Nephron progenitor cell (in vitro differentiated cells): ENCODE results near the gene ADGRV1.

ENCODE experiments used
- DNase-seq: peaks from one replicate; pipeline ENCODE4 v3.0.0; 2021
- H3K27ac Mint-ChIP-seq: 2 replicates; pipeline ENCODE4 v1.8.0; 2021; ENCODE audit warnings: mild to moderate bottlenecking, moderate library complexity, mixed read lengths
- H3K27me3 Mint-ChIP-seq: 2 replicates; pipeline ENCODE4 v1.8.0; 2021; ENCODE audit warnings: mild to moderate bottlenecking, low read depth, mixed read lengths; ENCODE audit not compliant: poor library complexity
- H3K36me3 Mint-ChIP-seq: 2 replicates; pipeline ENCODE4 v1.8.0; 2021; ENCODE audit warnings: low read depth, mixed read lengths
- H3K4me1 Mint-ChIP-seq: 2 replicates; pipeline ENCODE4 v1.8.0; 2021; ENCODE audit warnings: mixed read lengths
- H3K4me3 Mint-ChIP-seq: 2 replicates; pipeline ENCODE4 v1.8.0; 2021; ENCODE audit warnings: mild to moderate bottlenecking, moderate library complexity, mixed read lengths
- H3K9me3 Mint-ChIP-seq: 2 replicates; pipeline ENCODE4 v1.8.0; 2021; ENCODE audit warnings: mild to moderate bottlenecking, moderate library complexity, mixed read lengths
- TF ChIP-seq, protein P1 (sequence below): fragments of 200-600 bp; sonication (generic); IDR thresholded peaks from 2 replicates; pipeline ENCODE4 v1.5.0; 2021; ENCODE audit warnings: antibody characterized with exemption

ADGRV1 gene

GRCh38 chr5:90534922-90535321 lies 23.7 kb upstream of the ADGRV1 start:
- TF ChIP-seq, protein P1, sequence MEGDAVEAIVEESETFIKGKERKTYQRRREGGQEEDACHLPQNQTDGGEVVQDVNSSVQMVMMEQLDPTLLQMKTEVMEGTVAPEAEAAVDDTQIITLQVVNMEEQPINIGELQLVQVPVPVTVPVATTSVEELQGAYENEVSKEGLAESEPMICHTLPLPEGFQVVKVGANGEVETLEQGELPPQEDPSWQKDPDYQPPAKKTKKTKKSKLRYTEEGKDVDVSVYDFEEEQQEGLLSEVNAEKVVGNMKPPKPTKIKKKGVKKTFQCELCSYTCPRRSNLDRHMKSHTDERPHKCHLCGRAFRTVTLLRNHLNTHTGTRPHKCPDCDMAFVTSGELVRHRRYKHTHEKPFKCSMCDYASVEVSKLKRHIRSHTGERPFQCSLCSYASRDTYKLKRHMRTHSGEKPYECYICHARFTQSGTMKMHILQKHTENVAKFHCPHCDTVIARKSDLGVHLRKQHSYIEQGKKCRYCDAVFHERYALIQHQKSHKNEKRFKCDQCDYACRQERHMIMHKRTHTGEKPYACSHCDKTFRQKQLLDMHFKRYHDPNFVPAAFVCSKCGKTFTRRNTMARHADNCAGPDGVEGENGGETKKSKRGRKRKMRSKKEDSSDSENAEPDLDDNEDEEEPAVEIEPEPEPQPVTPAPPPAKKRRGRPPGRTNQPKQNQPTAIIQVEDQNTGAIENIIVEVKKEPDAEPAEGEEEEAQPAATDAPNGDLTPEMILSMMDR, result no peak
- H3K4me3 Mint-ChIP-seq, result no peak overlapping the region
- peaks cover 3% of the 10 kb centered on the region for H3K4me1 Mint-ChIP-seq
- no peaks in the 10 kb centered on the region for H3K9me3 Mint-ChIP-seq
- no peak overlapping the region for H3K27ac Mint-ChIP-seq
- no peak for DNase-seq
- H3K27me3 Mint-ChIP-seq, result no peaks in the 10 kb centered on the region
- no peaks in the 10 kb centered on the region for H3K36me3 Mint-ChIP-seq

GRCh38 chr5:90542827-90543519 lies 15.6 kb upstream of the ADGRV1 start:
- no peak for DNase-seq
- no peak overlapping the region for H3K27ac Mint-ChIP-seq
- H3K4me3 Mint-ChIP-seq, result no peak overlapping the region
- no peaks in the 10 kb centered on the region for H3K36me3 Mint-ChIP-seq
- peaks cover 4% of the 10 kb centered on the region for H3K9me3 Mint-ChIP-seq
- TF ChIP-seq, protein P1, result no peak
- H3K27me3 Mint-ChIP-seq, result peaks cover 2% of the 10 kb centered on the region
- peaks cover 17% of the 10 kb centered on the region for H3K4me1 Mint-ChIP-seq

DNA sequence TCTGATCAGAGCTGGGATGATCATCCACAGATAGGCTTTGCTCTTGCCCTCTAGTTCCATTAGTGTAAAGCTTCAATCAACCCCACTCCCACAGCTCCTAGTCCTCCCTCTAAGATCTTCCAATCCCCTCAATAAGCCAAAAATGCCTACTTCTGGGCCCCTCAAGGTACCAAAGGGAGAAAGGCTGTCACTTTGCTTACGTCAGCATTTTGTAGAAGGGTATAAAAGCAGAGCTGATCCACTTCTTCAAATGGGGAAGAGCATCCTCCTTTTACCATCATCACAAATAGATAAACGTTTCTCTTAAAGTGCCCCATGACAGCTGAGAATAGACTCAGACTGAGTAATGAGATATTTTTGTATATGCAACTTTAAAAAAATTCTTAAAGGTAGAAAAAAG lies 13.1 kb upstream of the ADGRV1 start:
- no peak overlapping the region for H3K27ac Mint-ChIP-seq
- no peak overlapping the region for H3K4me3 Mint-ChIP-seq
- peaks cover 21% of the 10 kb centered on the region for H3K4me1 Mint-ChIP-seq
- peaks cover 2% of the 10 kb centered on the region for H3K27me3 Mint-ChIP-seq
- H3K9me3 Mint-ChIP-seq, result peaks cover 1% of the 10 kb centered on the region
- TF ChIP-seq, protein P1, result no peak
- no peaks in the 10 kb centered on the region for H3K36me3 Mint-ChIP-seq
- no peak for DNase-seq

GRCh38 chr5:90546216-90546837 lies 12.3 kb upstream of the ADGRV1 start:
- DNase-seq, result no peak
- Mint-ChIP-seq H3K27ac (no peak overlapping the region), H3K4me1 (peaks cover 21% of the 10 kb centered on the region), H3K4me3 (no peak overlapping the region), H3K9me3 (no peaks in the 10 kb centered on the region), H3K36me3 (no peaks in the 10 kb centered on the region), H3K27me3 (peaks cover 2% of the 10 kb centered on the region)
- TF ChIP-seq, protein P1, result no peak

DNA sequence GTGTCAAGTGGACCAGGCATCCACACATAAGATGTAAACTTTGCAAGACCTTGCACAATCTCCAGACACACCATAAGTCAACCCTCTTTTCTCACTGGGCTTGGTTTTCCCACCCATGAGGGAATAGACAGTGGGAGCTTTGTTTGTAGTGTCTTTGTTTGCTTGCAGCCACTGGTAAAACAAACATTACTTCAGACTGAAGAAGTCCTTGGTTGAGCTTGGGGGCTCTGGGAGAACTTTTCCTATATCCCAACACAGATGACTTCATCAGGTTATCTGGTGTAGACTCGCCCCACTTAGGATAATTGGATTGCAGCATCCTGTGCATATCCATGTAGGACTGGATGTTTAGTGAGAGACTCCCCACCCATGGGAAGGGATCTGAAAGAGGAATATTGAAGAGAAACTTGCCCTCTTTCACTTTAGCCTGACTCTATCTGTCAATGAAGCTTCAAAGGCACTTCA lies 11.5 kb upstream of the ADGRV1 start:
- H3K27ac Mint-ChIP-seq, result no peak overlapping the region
- no peak overlapping the region for H3K4me3 Mint-ChIP-seq
- no peak for DNase-seq

More for the DNA sequence above, 11.5 kb upstream of the ADGRV1 start:
- peaks cover 21% of the 10 kb centered on the region for H3K4me1 Mint-ChIP-seq
- peaks cover 2% of the 10 kb centered on the region for H3K27me3 Mint-ChIP-seq
- no peaks in the 10 kb centered on the region for H3K9me3 Mint-ChIP-seq
- no peaks in the 10 kb centered on the region for H3K36me3 Mint-ChIP-seq
- TF ChIP-seq, protein P1, result no peak
